Neural progenitor cell (in vitro differentiated cells): Measurements from ENCODE around the gene FLNA.

Experiments used
- CTCF ChIP-seq: fragments of 200-600 bp; sonication (generic); IDR thresholded peaks from 2 replicates; pipeline ENCODE4 v1.5.1; 2017; ENCODE audit warnings: antibody characterized with exemption, mild to moderate bottlenecking
- EZH2phosphoT487 ChIP-seq: fragments of 200-600 bp; sonication (generic); IDR thresholded peaks from 2 replicates; pipeline ENCODE4 v1.6.1; 2017; ENCODE audit warnings: antibody characterized with exemption

DNA sequence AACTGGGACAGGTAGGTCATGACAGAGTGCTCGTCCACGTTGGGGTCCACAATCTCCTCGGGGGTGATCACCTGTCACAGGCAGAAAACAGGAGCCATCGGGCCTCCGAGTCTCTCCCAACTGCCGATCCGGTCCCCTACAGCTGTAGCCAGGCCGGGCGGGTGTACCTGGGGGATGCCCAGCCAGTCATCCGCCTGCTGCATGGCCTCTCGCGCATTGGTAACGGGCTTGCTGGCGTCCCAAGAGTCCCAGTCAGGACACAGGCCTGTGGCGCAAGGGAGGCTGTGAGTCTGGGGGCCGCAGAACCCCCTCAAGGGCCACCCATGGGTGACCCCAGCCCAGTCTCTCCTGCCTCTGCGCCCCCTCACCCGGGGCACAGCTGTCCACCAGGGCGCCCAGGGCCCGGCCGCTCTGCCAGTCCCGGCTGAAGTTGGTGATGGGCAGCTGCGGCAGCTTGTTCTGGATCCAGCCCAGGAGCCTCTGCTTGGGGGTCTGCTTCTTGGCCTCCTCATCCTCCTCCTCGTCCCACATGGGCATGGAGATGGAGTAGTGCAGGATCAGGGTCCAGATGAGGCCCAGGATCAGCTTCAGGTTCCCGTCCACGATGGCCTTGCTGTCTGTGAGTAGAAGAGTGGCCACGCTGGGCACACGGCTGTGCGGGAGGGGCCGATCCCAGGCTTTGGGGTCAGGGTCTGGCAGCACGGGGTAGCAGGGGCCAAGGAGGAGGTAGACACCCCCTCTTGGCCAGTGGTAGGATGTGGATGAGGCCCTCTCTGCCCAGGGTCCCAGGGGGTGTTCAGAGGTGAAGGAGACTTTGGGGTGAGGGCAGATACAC lies 6.7 kb downstream of the FLNA start:
- TF ChIP-seq CTCF (no peak), EZH2phosphoT487 (no peak)
